AG09309 (cell line): ENCODE data around the gene PTPRT.
"Not testable (repeated sequence)": the region's sequence is repeated elsewhere in the genome, so short reads cannot be mapped to it uniquely, and the experiment has no call there.

Experiments used
- DNase-seq: peaks from one replicate; pipeline ENCODE4 v3.0.0-alpha.2; 2010; ENCODE audit warnings: low read depth
- H3K4me3 ChIP-seq: 2 replicates; pipeline ENCODE4 v1.5.1; 2011; ENCODE audit warnings: mild to moderate bottlenecking, low read depth, low read length, moderate library complexity; ENCODE audit not compliant: control insufficient read depth
- TF ChIP-seq, protein P1 (sequence below): IDR thresholded peaks from 2 replicates; pipeline ENCODE4 v1.5.1; 2011; ENCODE audit warnings: mild to moderate bottlenecking, low read depth, low read length, inconsistent platforms; ENCODE audit not compliant: insufficient read depth, control insufficient read depth; ENCODE audit errors: missing control alignments

The PTPRT gene

DNA sequence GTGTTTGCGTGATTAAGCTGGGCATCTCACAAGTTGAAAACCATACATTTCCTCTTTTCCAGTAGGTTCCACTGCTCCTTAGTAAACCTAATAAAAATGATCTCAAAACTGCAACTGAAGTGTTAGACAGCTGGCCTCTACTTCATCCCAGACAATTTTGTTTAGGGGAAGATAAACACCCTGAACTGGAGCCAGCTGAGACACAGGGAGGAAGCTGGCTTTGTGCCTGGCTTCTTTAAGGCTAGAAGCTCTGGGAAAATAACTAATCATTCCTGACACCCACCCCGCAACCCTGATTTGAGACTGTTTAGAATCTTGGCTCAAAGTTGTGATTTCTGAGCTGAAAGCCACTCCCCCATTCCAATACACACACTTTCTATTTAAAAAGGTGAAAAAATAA, 11.6 kb downstream of the PTPRT start:
- TF ChIP-seq, protein P1, sequence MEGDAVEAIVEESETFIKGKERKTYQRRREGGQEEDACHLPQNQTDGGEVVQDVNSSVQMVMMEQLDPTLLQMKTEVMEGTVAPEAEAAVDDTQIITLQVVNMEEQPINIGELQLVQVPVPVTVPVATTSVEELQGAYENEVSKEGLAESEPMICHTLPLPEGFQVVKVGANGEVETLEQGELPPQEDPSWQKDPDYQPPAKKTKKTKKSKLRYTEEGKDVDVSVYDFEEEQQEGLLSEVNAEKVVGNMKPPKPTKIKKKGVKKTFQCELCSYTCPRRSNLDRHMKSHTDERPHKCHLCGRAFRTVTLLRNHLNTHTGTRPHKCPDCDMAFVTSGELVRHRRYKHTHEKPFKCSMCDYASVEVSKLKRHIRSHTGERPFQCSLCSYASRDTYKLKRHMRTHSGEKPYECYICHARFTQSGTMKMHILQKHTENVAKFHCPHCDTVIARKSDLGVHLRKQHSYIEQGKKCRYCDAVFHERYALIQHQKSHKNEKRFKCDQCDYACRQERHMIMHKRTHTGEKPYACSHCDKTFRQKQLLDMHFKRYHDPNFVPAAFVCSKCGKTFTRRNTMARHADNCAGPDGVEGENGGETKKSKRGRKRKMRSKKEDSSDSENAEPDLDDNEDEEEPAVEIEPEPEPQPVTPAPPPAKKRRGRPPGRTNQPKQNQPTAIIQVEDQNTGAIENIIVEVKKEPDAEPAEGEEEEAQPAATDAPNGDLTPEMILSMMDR = no peak
- H3K4me3 ChIP-seq = no peak overlapping the region
- DNase-seq = no peak

DNA sequence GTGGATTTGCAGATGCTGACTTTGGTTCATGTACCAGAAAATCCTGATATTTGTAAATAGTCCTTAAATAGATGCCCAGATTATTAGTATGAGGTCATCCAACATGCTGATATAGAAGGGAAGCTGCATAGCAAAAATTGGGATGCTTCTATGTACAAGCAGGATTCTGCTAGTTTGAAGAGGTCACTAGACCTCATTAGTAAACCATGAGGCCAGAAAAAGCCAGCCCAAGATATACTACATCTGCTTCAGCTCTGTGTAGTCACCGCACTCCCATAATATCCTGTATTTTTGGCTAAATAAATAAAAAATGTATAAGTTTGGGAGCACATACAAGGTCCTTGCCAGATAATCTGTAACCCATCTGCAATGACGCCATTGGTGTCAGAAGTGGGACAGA, 13.0 kb downstream of the PTPRT start:
- no peak for DNase-seq
- TF ChIP-seq, protein P1 = no peak
- H3K4me3 ChIP-seq = no peak overlapping the region

DNA sequence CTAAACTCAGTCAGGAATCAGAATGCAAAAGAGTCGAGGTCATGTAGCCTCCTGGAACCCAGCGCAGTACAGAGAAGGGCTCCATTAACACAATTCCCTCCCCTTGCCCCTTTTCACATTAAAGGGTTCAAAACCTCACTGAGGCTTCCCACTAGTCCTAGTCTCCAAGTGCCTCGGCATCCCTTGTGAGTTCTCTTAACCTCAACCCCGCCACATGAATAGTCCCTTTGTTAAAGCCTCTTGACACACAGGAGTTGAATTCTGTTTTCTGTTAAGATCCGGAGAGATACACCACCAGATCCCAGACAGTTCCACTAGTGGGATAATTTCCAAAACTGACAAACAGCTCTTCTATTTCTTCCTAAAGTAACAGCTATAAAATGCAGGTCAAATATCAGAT, 17.8 kb downstream of the PTPRT start:
- no peak overlapping the region for H3K4me3 ChIP-seq
- DNase-seq = no peak
- TF ChIP-seq, protein P1 = no peak

DNA sequence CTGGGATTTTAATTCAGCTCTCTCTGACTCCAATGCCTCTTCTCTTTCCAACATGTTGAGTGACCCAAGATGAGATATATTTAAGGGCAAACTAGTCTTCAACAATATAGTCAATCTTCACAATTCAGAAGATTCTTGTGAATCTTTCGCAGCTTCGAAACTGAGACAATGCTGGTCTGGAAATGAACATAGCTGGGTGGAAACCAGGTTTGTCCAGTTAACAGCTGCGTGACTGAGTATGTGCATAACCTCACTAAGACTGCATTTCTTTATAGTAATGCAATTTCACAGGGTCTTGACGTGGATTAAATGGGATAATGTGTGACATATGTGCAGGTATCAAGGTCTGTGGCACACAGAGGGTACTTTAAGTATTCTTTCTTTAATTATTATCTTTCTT, 18.9 kb downstream of the PTPRT start:
- DNase-seq = no peak
- TF ChIP-seq, protein P1 = no peak

DNA sequence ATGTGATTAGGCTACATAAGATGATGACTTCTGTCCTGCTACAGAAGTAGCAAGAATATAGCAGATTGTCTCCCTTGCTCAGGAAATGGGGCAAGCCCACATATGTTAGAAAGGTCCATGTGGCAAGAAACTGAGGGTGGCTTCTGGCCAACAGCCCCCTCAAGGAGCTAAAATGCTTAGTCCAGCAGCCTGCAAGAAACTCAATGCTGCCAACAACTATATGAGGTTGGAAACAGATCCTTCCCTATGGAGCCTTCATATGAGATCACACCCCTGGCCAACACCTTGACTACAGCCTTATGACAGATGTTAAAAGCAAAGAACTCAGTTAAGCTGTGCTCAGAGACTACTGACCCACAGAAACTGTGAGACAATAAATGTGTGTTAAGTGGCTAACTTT, 22.1 kb downstream of the PTPRT start:
- no peak for DNase-seq
- H3K4me3 ChIP-seq = no peak overlapping the region
- TF ChIP-seq, protein P1 = no peak

More for the DNA sequence above, 18.9 kb downstream of the PTPRT start:
- no peak overlapping the region for H3K4me3 ChIP-seq

DNA sequence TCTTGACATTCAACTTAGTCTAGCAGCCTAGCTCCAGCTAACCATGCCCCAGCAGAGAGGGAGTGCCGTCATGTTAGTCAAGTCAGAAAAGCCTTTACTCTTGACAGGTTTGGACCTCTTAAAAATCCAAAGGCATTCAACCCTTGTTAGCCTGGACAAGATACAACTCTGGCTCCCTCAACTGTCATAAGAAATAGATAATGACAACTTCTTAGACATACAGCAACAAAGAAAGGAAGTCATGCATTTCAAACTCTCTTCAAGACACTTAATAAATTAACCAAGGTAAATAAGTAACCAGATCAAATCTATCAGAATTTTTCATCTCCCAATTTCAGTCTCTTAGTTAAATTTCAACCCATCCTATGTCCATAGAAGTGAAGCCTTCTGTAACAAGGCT, 22.7 kb downstream of the PTPRT start:
- no peak overlapping the region for H3K4me3 ChIP-seq
- TF ChIP-seq, protein P1 = no peak
- DNase-seq = no peak

DNA sequence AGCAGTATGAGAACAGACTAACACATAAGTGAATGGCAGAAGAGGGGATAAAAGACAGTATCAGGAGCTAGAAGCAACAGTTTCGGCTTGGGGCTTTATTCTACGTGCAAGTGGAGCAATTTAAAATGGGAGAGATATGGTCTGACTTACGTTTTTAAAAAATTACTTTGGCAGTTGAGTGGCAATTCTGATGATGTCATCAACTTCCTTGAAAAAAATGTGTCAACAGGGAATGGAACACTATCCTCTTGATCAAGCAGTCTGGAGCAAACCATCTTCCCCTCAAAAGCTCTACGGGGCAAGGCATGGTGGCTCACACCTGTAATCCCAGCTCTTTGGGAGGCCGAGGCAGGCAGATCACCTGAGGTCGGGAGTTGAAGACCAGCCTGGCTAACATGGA, 24.1 kb downstream of the PTPRT start:
- DNase-seq = no peak
- TF ChIP-seq, protein P1 = no peak
- no peak overlapping the region for H3K4me3 ChIP-seq

DNA sequence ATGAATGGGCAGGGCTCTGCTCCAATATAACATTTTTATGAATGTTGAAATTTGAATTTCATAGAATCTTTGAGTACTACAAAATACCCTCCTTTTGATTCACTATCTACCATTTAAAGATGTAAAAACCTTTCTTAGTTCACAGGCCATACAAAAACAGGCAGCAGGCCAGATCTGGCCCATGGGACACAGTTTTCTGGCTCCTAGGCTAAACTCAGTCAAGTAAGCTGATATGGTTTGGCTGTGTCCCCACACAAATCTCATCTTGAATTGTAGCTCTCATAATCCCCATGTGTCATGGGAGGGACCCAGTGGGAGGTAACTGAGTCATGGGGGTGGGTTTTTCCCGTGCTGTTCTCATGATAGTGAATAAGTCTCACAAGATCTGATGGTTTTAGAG, 25.0 kb downstream of the PTPRT start:
- not testable (repeated sequence) for H3K4me3 ChIP-seq, DNase-seq
